Endometrium (tissue), 2 donors: Measurements from ENCODE around the gene POLR2E.
"Not testable (repeated sequence)": the region's sequence is repeated elsewhere in the genome, so short reads cannot be mapped to it uniquely, and the experiment has no call there.

Source experiments
- FAIRE-seq: peaks from 2 replicates; lab custom pipeline; 2012; peaks lifted over from hg19 to GRCh38; lab: Jason Lieb, UNC
- donor health status: control.
- donor health status: control.

POLR2E gene

GRCh38 chr19:1094978-1095701 is at the start of gene POLR2E:
TSS of gene POLR2E (minus strand) at chr19:1095375. CDS start at chr19:1095315, 60 bp downstream.
- FAIRE-seq: peak; percentile 93

- no peak for FAIRE-seq
Measured at GRCh38 chr19:1144741-1145140, 49.6 kb upstream of the POLR2E start.

GRCh38 chr19:1143828-1144399 is 48.7 kb upstream of the POLR2E start:
- FAIRE-seq: no peak

GRCh38 chr19:1141944-1142343 is 46.8 kb upstream of the POLR2E start:
- FAIRE-seq: no peak

- FAIRE-seq: no peak
Measured at GRCh38 chr19:1140272-1141027, 45.3 kb upstream of the POLR2E start.

- FAIRE-seq: no peak
Measured at GRCh38 chr19:1139126-1139525, 44.0 kb upstream of the POLR2E start.

- no peak for FAIRE-seq
Measured at GRCh38 chr19:1138121-1138520, 42.9 kb upstream of the POLR2E start.

GRCh38 chr19:1136621-1137317 is 41.6 kb upstream of the POLR2E start:
- no peak for FAIRE-seq

GRCh38 chr19:1136201-1136600 is 41.0 kb upstream of the POLR2E start:
- no peak for FAIRE-seq

GRCh38 chr19:1135454-1135853 is 40.3 kb upstream of the POLR2E start:
- FAIRE-seq: no peak

- FAIRE-seq: no peak
Measured at GRCh38 chr19:1134431-1134830, 39.3 kb upstream of the POLR2E start.

- no peak for FAIRE-seq
Measured at GRCh38 chr19:1133471-1133929, 38.3 kb upstream of the POLR2E start.

- FAIRE-seq: no peak
Measured at GRCh38 chr19:1132552-1133383, 37.6 kb upstream of the POLR2E start.

- FAIRE-seq: no peak
Measured at GRCh38 chr19:1131718-1132551, 36.8 kb upstream of the POLR2E start.

- FAIRE-seq: no peak
Measured at GRCh38 chr19:1130771-1131717, 35.9 kb upstream of the POLR2E start.

GRCh38 chr19:1129535-1129934 is 34.4 kb upstream of the POLR2E start:
- no peak for FAIRE-seq

GRCh38 chr19:1129084-1129483 is 33.9 kb upstream of the POLR2E start:
- FAIRE-seq: not testable (repeated sequence)

- FAIRE-seq: no peak
Measured at GRCh38 chr19:1128106-1128505, 32.9 kb upstream of the POLR2E start.

GRCh38 chr19:1126984-1127760 is 32.0 kb upstream of the POLR2E start:
- no peak for FAIRE-seq
